ENCODE data around the gene PALM. TPM values are rescaled to one million over a fixed set of nuclear protein-coding genes. Genes with fewer than 3 reads are reported as not detected.

PALM gene
- total RNA-seq, 1 donor from 2014 or later, result 13.9 TPM

GRCh38 chr19:789701-790060 is 80.9 kb downstream of the PALM start:
- Histone ChIP-seq H3K9ac (no peak overlapping the region), H3K27me3 (no peaks in the 10 kb centered on the region), H3K9me3 (ENCODE audit: low read depth) (no peaks in the 10 kb centered on the region), H3K36me3 (no peaks in the 10 kb centered on the region), H3K4me3 (no peak overlapping the region), H4K20me1 (ENCODE audit: low read depth) (no peaks in the 10 kb centered on the region), H2AFZ (replicated peaks) (peak overlapping the region; percentile 64), H3F3A (ENCODE audit: low read depth) (peaks cover 32% of the 10 kb centered on the region), H3K27ac (peak overlapping the region; percentile 69), H3K4me2 (peak overlapping the region; percentile 42), H3K4me1 (peaks cover 16% of the 10 kb centered on the region), H3K79me2 (ENCODE audit: low read depth) (peaks cover under 1% of the 10 kb centered on the region)
- peak overlapping the region; percentile 57 for H3K4me3 Mint-ChIP-seq
- H3K4me1 Mint-ChIP-seq, result peaks cover 27% of the 10 kb centered on the region
- no peaks in the 10 kb centered on the region for H3K9me3 Mint-ChIP-seq
- peak overlapping the region; percentile 92 for H3K27ac Mint-ChIP-seq
- no peaks in the 10 kb centered on the region for H3K36me3 Mint-ChIP-seq
- no peak for DNase-seq (ENCODE audit: low spot score)
- H3K27me3 Mint-ChIP-seq (ENCODE audit: insufficient read depth, low read depth), result peaks cover 13% of the 10 kb centered on the region
- TF ChIP-seq EZH2 (IDR thresholded peaks at IDR 0.05), result no peak
- no peak for TF ChIP-seq EZH2phosphoT487 (IDR thresholded peaks at IDR 0.05)
- TF ChIP-seq CTCF (IDR thresholded peaks at IDR 0.05), result no peak

- H3K4me1 ChIP-seq, result peaks cover 16% of the 10 kb centered on the region
- H3K27ac ChIP-seq, result no peak overlapping the region
- H2AFZ ChIP-seq (replicated peaks), result no peak overlapping the region
- no peaks in the 10 kb centered on the region for H3K27me3 ChIP-seq
- TF ChIP-seq CTCF (IDR thresholded peaks at IDR 0.05) (no peak), EZH2phosphoT487 (IDR thresholded peaks at IDR 0.05) (no peak), EZH2 (IDR thresholded peaks at IDR 0.05) (no peak)
- H3K9me3 ChIP-seq (ENCODE audit: low read depth), result no peaks in the 10 kb centered on the region
- H3K4me3 ChIP-seq, result no peak overlapping the region
- no peaks in the 10 kb centered on the region for H3K79me2 ChIP-seq (ENCODE audit: low read depth)
- H3F3A ChIP-seq (ENCODE audit: low read depth), result peaks cover 36% of the 10 kb centered on the region
- DNase-seq (ENCODE audit: low spot score), result no peak
- Mint-ChIP-seq H3K27me3 (ENCODE audit: insufficient read depth, low read depth) (peaks cover 13% of the 10 kb centered on the region), H3K36me3 (no peaks in the 10 kb centered on the region), H3K4me1 (peaks cover 27% of the 10 kb centered on the region), H3K27ac (peak overlapping the region; percentile 74), H3K9me3 (no peaks in the 10 kb centered on the region), H3K4me3 (peak overlapping the region; percentile 50)
- H3K4me2 ChIP-seq, result no peak overlapping the region
- H4K20me1 ChIP-seq (ENCODE audit: low read depth), result no peaks in the 10 kb centered on the region
- no peaks in the 10 kb centered on the region for H3K36me3 ChIP-seq
- no peak overlapping the region for H3K9ac ChIP-seq
Observed at GRCh38 chr19:791007-791566, 82.4 kb downstream of the PALM start.

GRCh38 chr19:791567-792305 is 83.0 kb downstream of the PALM start:
- Histone ChIP-seq H3K9me3 (ENCODE audit: low read depth) (no peaks in the 10 kb centered on the region), H3K9ac (no peak overlapping the region), H3F3A (ENCODE audit: low read depth) (peaks cover 37% of the 10 kb centered on the region), H2AFZ (replicated peaks) (no peak overlapping the region), H3K4me2 (no peak overlapping the region), H3K27me3 (no peaks in the 10 kb centered on the region), H3K4me3 (no peak overlapping the region), H3K79me2 (ENCODE audit: low read depth) (no peaks in the 10 kb centered on the region), H3K4me1 (peaks cover 16% of the 10 kb centered on the region), H4K20me1 (ENCODE audit: low read depth) (no peaks in the 10 kb centered on the region), H3K27ac (peak overlapping the region; percentile 29), H3K36me3 (no peaks in the 10 kb centered on the region)
- TF ChIP-seq CTCF (IDR thresholded peaks at IDR 0.05), result no peak
- TF ChIP-seq EZH2 (IDR thresholded peaks at IDR 0.05), result no peak
- TF ChIP-seq EZH2phosphoT487 (IDR thresholded peaks at IDR 0.05), result no peak
- Mint-ChIP-seq H3K9me3 (no peaks in the 10 kb centered on the region), H3K4me1 (peaks cover 29% of the 10 kb centered on the region), H3K27me3 (ENCODE audit: insufficient read depth, low read depth) (peaks cover 13% of the 10 kb centered on the region), H3K27ac (peak overlapping the region; percentile 76), H3K4me3 (no peak overlapping the region), H3K36me3 (no peaks in the 10 kb centered on the region)
- no peak for DNase-seq (ENCODE audit: low spot score)
